Neural progenitor cell (in vitro differentiated cells): ENCODE measurements around the gene PPP1R14B. TPM values are rescaled to one million over a fixed set of nuclear protein-coding genes. Genes with fewer than 3 reads are reported as not detected.

Source experiments
- DNase-seq: peaks from one replicate; pipeline ENCODE4 v3.0.0-alpha.2; 2016; ENCODE audit warnings: low spot score
- H2AFZ ChIP-seq: fragments of 200-600 bp; sonication (generic); replicated peaks from 2 replicates; pipeline ENCODE4 v1.6.1; 2016; ENCODE audit warnings: antibody characterized with exemption
- H3F3A ChIP-seq: fragments of 200-600 bp; sonication (generic); 2 replicates; pipeline ENCODE4 v1.6.1; 2016; ENCODE audit warnings: antibody characterized with exemption, low read depth
- H3K27ac ChIP-seq: fragments of 200-600 bp; sonication (generic); 2 replicates; pipeline ENCODE4 v1.5.1; 2016; ENCODE audit warnings: mild to moderate bottlenecking
- H3K27me3 ChIP-seq: fragments of 200-600 bp; sonication (generic); 2 replicates; pipeline ENCODE4 v1.6.1; 2016; ENCODE audit warnings: mild to moderate bottlenecking, moderate library complexity
- H3K36me3 ChIP-seq: fragments of 200-600 bp; sonication (generic); 2 replicates; pipeline ENCODE4 v1.5.1; 2016
- H3K4me1 ChIP-seq: fragments of 200-600 bp; sonication (generic); 2 replicates; pipeline ENCODE4 v1.6.1; 2016; ENCODE audit warnings: mixed run types
- H3K4me2 ChIP-seq: fragments of 200-600 bp; sonication (generic); 2 replicates; pipeline ENCODE4 v1.6.1; 2016
- H3K4me3 ChIP-seq: fragments of 200-600 bp; sonication (generic); 2 replicates; pipeline ENCODE4 v1.5.1; 2016
- H3K79me2 ChIP-seq: fragments of 200-600 bp; sonication (generic); 2 replicates; pipeline ENCODE4 v1.6.1; 2016; ENCODE audit warnings: low read depth
- H3K9ac ChIP-seq: fragments of 200-600 bp; sonication (generic); 2 replicates; pipeline ENCODE4 v1.6.1; 2016
- H3K9me3 ChIP-seq: fragments of 200-600 bp; sonication (generic); 2 replicates; pipeline ENCODE4 v1.5.1; 2016; ENCODE audit warnings: low read depth
- H4K20me1 ChIP-seq: fragments of 200-600 bp; sonication (generic); 2 replicates; pipeline ENCODE4 v1.6.1; 2016; ENCODE audit warnings: low read depth
- H3K27ac Mint-ChIP-seq: 3 replicates; pipeline ENCODE4 v1.8.0; 2021; ENCODE audit warnings: mixed read lengths
- H3K27me3 Mint-ChIP-seq: 2 replicates; pipeline ENCODE4 v1.8.0; 2022; ENCODE audit warnings: low read depth, mild to moderate bottlenecking, inconsistent platforms, moderate library complexity, mixed read lengths; ENCODE audit not compliant: insufficient read depth
- H3K36me3 Mint-ChIP-seq: 3 replicates; pipeline ENCODE4 v1.8.0; 2021; ENCODE audit warnings: mixed read lengths
- H3K4me1 Mint-ChIP-seq: 3 replicates; pipeline ENCODE4 v1.8.0; 2021; ENCODE audit warnings: mixed read lengths
- H3K4me3 Mint-ChIP-seq: 3 replicates; pipeline ENCODE4 v1.8.0; 2021; ENCODE audit warnings: mild to moderate bottlenecking, moderate library complexity, mixed read lengths
- H3K9me3 Mint-ChIP-seq: 3 replicates; pipeline ENCODE4 v1.8.0; 2020; ENCODE audit warnings: mixed read lengths
- CTCF ChIP-seq: fragments of 200-600 bp; sonication (generic); IDR thresholded peaks from 2 replicates; pipeline ENCODE4 v1.5.1; 2017; ENCODE audit warnings: antibody characterized with exemption, mild to moderate bottlenecking
- EZH2 ChIP-seq: fragments of 200-600 bp; sonication (generic); IDR thresholded peaks from 2 replicates; pipeline ENCODE4 v1.6.1; 2017; ENCODE audit warnings: antibody characterized with exemption, mild to moderate bottlenecking, moderate library complexity
- EZH2phosphoT487 ChIP-seq: fragments of 200-600 bp; sonication (generic); IDR thresholded peaks from 2 replicates; pipeline ENCODE4 v1.6.1; 2017; ENCODE audit warnings: antibody characterized with exemption
- total RNA-seq: library from RNA; depleted of rRNA; stranded (reverse); fragments of >200 nt; gene quantifications from 2 replicates; pipeline ENCODE4 v1.2.3, GENCODE V29; 2015; ENCODE audit warnings: low replicate concordance

PPP1R14B gene
- total RNA-seq, 1 donor from 2014 or later, result 107 TPM

GRCh38 chr11:64245797-64246620, 734 bp downstream of the PPP1R14B start:
- H3K4me1 Mint-ChIP-seq, result peaks cover 45% of the 10 kb centered on the region
- H3K27ac Mint-ChIP-seq, result peak overlapping the region; percentile 46
- H3K36me3 Mint-ChIP-seq, result peaks cover 2% of the 10 kb centered on the region
- H3K9me3 ChIP-seq, result no peaks in the 10 kb centered on the region
- no peak overlapping the region for H3K27ac ChIP-seq
- H3K9me3 Mint-ChIP-seq, result no peaks in the 10 kb centered on the region
- H3K79me2 ChIP-seq, result peaks cover 25% of the 10 kb centered on the region
- H3K4me1 ChIP-seq, result peaks cover 33% of the 10 kb centered on the region
- H3K36me3 ChIP-seq, result no peaks in the 10 kb centered on the region
- H3K4me2 ChIP-seq, result peak overlapping the region; percentile 82
- no peak overlapping the region for H3K9ac ChIP-seq
- H2AFZ ChIP-seq, result no peak overlapping the region
- H3F3A ChIP-seq, result peaks cover 49% of the 10 kb centered on the region
- peaks cover 9% of the 10 kb centered on the region for H3K27me3 Mint-ChIP-seq
- peaks cover 22% of the 10 kb centered on the region for H4K20me1 ChIP-seq
- peak; percentile 44 for DNase-seq
- TF ChIP-seq EZH2phosphoT487 (no peak), CTCF (no peak), EZH2 (no peak)
- H3K4me3 Mint-ChIP-seq, result peak overlapping the region; percentile 89
- H3K27me3 ChIP-seq, result peaks cover 6% of the 10 kb centered on the region
- H3K4me3 ChIP-seq, result peak overlapping the region; percentile 65

- Histone ChIP-seq H2AFZ (no peak overlapping the region), H3K9me3 (no peaks in the 10 kb centered on the region), H4K20me1 (peaks cover 22% of the 10 kb centered on the region), H3K9ac (no peak overlapping the region), H3K4me2 (peak overlapping the region; percentile 82), H3F3A (peaks cover 46% of the 10 kb centered on the region), H3K4me1 (peaks cover 29% of the 10 kb centered on the region), H3K27me3 (peaks cover 6% of the 10 kb centered on the region), H3K36me3 (no peaks in the 10 kb centered on the region), H3K27ac (no peak overlapping the region), H3K79me2 (peaks cover 25% of the 10 kb centered on the region), H3K4me3 (peak overlapping the region; percentile 65)
- Mint-ChIP-seq H3K27me3 (peaks cover 9% of the 10 kb centered on the region), H3K4me1 (peaks cover 43% of the 10 kb centered on the region), H3K27ac (no peak overlapping the region), H3K9me3 (no peaks in the 10 kb centered on the region), H3K36me3 (peaks cover 2% of the 10 kb centered on the region), H3K4me3 (peak overlapping the region; percentile 89)
- TF ChIP-seq EZH2phosphoT487 (no peak), EZH2 (no peak), CTCF (no peak)
- no peak for DNase-seq
These were observed 1.3 kb downstream of the PPP1R14B start for GRCh38 chr11:64245401-64245796.

GRCh38 chr11:64244966-64245365, 1.8 kb downstream of the PPP1R14B start:
- H3K27me3 Mint-ChIP-seq, result peaks cover 9% of the 10 kb centered on the region
- H3K27me3 ChIP-seq, result peaks cover 6% of the 10 kb centered on the region
- peaks cover 44% of the 10 kb centered on the region for H3K4me1 Mint-ChIP-seq
- no peak overlapping the region for H3K9ac ChIP-seq
- DNase-seq, result no peak
- H4K20me1 ChIP-seq, result peaks cover 22% of the 10 kb centered on the region
- peaks cover 2% of the 10 kb centered on the region for H3K36me3 Mint-ChIP-seq
- H3K27ac Mint-ChIP-seq, result no peak overlapping the region
- peak overlapping the region; percentile 89 for H3K4me3 Mint-ChIP-seq
- H3K4me1 ChIP-seq, result peaks cover 27% of the 10 kb centered on the region
- no peaks in the 10 kb centered on the region for H3K9me3 ChIP-seq
- H3K36me3 ChIP-seq, result no peaks in the 10 kb centered on the region
- peaks cover 46% of the 10 kb centered on the region for H3F3A ChIP-seq
- H3K4me3 ChIP-seq, result peak overlapping the region; percentile 65
- no peaks in the 10 kb centered on the region for H3K9me3 Mint-ChIP-seq
- TF ChIP-seq EZH2, result no peak
- TF ChIP-seq CTCF, result no peak
- TF ChIP-seq EZH2phosphoT487, result no peak
- H3K4me2 ChIP-seq, result peak overlapping the region; percentile 82
- no peak overlapping the region for H3K27ac ChIP-seq
- peaks cover 25% of the 10 kb centered on the region for H3K79me2 ChIP-seq
- H2AFZ ChIP-seq, result no peak overlapping the region
